GM12891 (cell line): ENCODE results near the gene RAD9A.

ENCODE experiments used
- POLR2A ChIP-seq: IDR thresholded peaks from 2 replicates; pipeline ENCODE4 v1.6.1; 2011; ENCODE audit warnings: low read depth, low read length, control low read depth
- POLR2AphosphoS5 ChIP-seq: IDR thresholded peaks from 2 replicates; pipeline ENCODE4 v1.6.1; 2011; ENCODE audit warnings: low read depth, low read length, control low read depth
- TAF1 ChIP-seq: IDR thresholded peaks from 2 replicates; pipeline ENCODE4 v1.6.1; 2011; ENCODE audit warnings: low read depth, low read length, control low read depth

DNA sequence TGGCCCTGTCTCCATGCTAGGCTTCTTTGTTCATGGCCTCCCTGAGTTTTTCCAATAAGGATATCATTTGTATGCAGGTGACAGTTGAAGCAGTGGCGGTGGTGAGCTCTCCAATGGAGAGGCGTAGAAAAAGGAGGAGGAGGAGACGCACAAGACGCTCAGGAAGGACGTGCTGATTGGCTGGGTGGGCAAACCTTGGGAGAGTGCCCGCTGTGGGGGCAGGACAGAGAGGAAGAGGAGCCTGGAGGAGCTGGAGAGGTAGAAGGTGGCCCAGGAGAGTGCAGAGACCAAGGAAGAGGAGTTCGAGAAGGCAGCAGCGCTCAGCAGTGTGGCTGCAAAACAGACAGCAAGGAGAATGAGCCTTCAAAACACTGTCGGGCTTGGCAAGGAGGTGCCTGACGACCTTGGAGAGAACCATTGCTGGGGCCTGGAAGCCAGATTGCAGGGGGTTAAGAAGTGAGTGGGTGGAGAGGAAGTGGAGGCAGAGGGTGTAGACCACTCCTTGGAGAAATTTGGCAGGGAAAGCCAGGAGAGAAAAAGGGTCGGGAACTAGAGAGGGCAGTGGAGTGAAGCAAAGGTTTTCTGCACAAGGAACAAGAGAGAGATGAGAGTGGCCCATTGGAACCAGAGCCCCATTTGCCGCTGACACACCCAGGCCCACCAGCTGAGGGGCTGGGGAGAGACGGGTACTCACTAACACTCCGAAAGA, 25.9 kb upstream of the RAD9A start:
- TF ChIP-seq POLR2A: no peak
- no peak for TF ChIP-seq TAF1
- no peak for TF ChIP-seq POLR2AphosphoS5
